H1 (cell line): ENCODE data around the gene TRHDE.

ENCODE experiments used
- ATF3 ChIP-seq: IDR thresholded peaks from 2 replicates; pipeline ENCODE4 v1.6.1; 2011; ENCODE audit warnings: low read depth, mild to moderate bottlenecking, low read length; ENCODE audit not compliant: insufficient read depth
- CTCF ChIP-seq, 3 experiments: IDR thresholded peaks; 1 replicate in 2 of 3; 2 replicates in 1 of 3; pipeline versions ENCODE4 v1.5.1 to v1.6.1; 2011; ENCODE audit warnings: low read length in 3 of 3, mild to moderate bottlenecking in 3 of 3, inconsistent platforms in 2 of 3, low read depth in 1 of 3, moderate library complexity in 1 of 3; ENCODE audit not compliant: insufficient read depth in 1 of 3; ENCODE audit errors: control extremely low read depth in 1 of 3
- TBP ChIP-seq: IDR thresholded peaks from 2 replicates; pipeline ENCODE4 v1.6.1; 2011; ENCODE audit warnings: low read depth, low read length, improper control_type of control experiment

- TF ChIP-seq ATF3 (no peak), CTCF (IDR thresholded peaks at IDR 0.05; ENCODE audit: control extremely low read depth in 1 of 3, insufficient read depth in 1 of 3, low read depth in 1 of 3, low read length in 3 of 3) (no peak), TBP (no peak)
Observed at GRCh38 chr12:72444566-72444965, 172.4 kb downstream of the TRHDE start.
